Coronary artery (tissue), 2 donors: ENCODE results near the gene TWNK.

Experiments
- DNase-seq: peaks from one replicate; pipeline ENCODE4 v3.0.0-alpha.2; 2017; ENCODE audit warnings: low spot score
- H3K27ac ChIP-seq, 2 donors: fragments of 200-600 bp; sonication (generic); one replicate each; pipeline ENCODE4 v1.5.1; 2016 to 2019
- H3K4me3 ChIP-seq: fragments of 200-600 bp; sonication (generic); 2 replicates; pipeline ENCODE4 v1.5.1; 2016; ENCODE audit warnings: mild to moderate bottlenecking, moderate library complexity
- TF ChIP-seq, protein P1 (sequence below): fragments of 200-600 bp; sonication (generic); IDR thresholded peaks from one replicate; pipeline ENCODE4 v1.5.1; 2019; ENCODE audit warnings: antibody characterized with exemption

TWNK gene

DNA sequence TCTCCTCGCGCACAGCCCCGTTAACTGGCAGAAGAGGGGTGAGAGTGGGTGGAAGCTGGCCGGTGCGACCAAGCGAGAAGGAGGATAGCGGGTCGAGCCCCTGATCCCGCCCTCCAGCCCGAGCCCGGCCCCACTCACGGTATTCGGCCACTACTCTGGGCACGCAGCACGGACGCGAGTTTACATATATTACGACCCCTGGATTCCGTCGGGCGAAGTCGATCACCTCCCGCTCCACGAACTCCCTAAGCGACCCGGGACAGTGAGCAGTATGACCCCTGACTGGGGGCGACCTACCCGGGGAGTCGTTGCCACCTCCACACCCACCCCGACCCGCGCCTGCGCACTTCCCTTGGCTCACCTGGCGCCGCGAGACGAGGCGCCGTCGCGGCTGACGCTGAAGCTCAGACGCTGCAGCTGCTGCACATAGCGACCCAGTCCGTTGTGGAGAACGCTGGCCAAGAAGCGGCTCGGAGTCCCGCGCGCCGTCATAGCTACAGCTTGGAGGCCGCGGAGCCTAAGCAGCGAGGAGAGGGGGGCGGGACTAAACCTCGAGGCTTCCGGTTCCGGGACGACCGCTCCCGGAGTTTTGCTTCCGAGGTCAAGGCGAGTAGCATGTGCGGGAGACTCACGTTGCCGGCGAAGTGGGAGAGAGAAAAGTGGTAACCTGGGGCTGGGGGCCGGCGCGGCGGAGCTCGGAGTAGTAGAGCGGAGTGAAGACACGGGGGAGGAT lies at the start of gene TWNK, which contains the start of gene MRPL43:
Gene TWNK (plus strand): TSS at position 592 of the 733 bp plus-strand sequence. CDS start 668 bp downstream, outside the sequence.
Gene MRPL43 (minus strand): TSS at position 546 of the 733 bp plus-strand sequence. CDS start 54 bp downstream, at position 492.
- peak within 1 kb of the TSS; percentile 69 to 85 for H3K27ac ChIP-seq

DNA sequence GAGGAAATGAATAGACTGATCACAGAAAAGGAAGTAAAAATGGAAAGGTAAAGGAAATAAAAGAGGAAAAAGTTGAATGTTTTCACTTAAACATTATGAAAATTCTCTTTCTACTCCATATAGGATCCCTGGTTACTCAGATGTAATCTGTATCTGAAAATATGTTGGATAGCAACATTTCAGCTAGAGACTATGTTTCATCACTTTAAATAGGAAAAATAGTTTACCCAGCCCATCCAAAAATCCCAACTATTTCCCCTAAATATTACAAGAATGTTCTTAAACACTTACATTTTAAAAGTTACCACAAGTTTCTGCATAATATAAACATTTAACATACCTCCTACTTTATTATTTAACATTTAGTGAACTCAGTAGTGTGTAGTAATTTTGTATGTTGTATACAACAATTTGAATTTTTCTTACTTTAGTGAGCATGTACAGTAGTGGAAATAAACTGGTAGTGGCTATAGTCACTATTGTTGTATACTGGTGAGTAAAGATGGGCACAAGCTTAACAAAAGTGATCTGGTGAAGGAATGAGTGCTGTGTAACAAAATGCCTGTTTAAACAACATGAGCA lies 47.5 kb upstream of the TWNK start:
- TF ChIP-seq, protein P1, sequence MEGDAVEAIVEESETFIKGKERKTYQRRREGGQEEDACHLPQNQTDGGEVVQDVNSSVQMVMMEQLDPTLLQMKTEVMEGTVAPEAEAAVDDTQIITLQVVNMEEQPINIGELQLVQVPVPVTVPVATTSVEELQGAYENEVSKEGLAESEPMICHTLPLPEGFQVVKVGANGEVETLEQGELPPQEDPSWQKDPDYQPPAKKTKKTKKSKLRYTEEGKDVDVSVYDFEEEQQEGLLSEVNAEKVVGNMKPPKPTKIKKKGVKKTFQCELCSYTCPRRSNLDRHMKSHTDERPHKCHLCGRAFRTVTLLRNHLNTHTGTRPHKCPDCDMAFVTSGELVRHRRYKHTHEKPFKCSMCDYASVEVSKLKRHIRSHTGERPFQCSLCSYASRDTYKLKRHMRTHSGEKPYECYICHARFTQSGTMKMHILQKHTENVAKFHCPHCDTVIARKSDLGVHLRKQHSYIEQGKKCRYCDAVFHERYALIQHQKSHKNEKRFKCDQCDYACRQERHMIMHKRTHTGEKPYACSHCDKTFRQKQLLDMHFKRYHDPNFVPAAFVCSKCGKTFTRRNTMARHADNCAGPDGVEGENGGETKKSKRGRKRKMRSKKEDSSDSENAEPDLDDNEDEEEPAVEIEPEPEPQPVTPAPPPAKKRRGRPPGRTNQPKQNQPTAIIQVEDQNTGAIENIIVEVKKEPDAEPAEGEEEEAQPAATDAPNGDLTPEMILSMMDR, result no peak
- DNase-seq, result no peak
- Histone ChIP-seq H3K4me3 (no peak overlapping the region), H3K27ac (no peak overlapping the region)

More for the DNA sequence above, at the start of gene TWNK, which contains the start of gene MRPL43:
- TF ChIP-seq, protein P1, result no peak
- peak within 1 kb of the TSS; percentile 98 for H3K4me3 ChIP-seq
- DNase-seq, result peak; percentile 89

DNA sequence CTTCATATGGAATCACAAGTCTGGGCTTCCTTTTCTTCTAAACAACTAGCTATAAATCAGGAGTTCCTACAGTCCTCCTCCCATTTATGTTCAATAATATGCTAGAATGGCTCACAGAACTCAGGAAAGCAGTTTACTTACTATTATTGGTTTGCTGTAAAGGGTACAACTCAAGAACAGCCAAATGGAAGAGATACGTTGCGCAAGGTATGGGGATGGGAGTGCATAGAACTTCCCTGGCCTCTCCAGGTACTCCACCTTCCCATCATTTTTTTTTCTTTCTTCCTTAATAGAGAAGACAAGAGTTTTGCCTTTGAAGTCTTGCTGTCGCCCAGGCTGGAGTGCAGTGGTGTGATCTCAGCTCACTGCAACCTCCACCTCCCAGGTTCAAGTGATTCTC lies 45.1 kb upstream of the TWNK start:
- TF ChIP-seq, protein P1, result no peak
- Histone ChIP-seq H3K4me3 (no peak overlapping the region), H3K27ac (no peak overlapping the region)
- DNase-seq, result no peak

- DNase-seq, result no peak
- Histone ChIP-seq H3K27ac (no peak overlapping the region), H3K4me3 (no peak overlapping the region)
- TF ChIP-seq, protein P1, result no peak
Measured at GRCh38 chr10:100943508-100943907, 43.8 kb upstream of the TWNK start.

GRCh38 chr10:100945754-100946153 lies 41.6 kb upstream of the TWNK start:
- TF ChIP-seq, protein P1, result no peak
- H3K27ac ChIP-seq, result no peak overlapping the region
- no peak overlapping the region for H3K4me3 ChIP-seq
- no peak for DNase-seq

GRCh38 chr10:100948916-100949315 lies 38.4 kb upstream of the TWNK start:
- TF ChIP-seq, protein P1, result no peak
- no peak for DNase-seq
- Histone ChIP-seq H3K4me3 (no peak overlapping the region), H3K27ac (no peak overlapping the region)

GRCh38 chr10:100960251-100960650 lies 27.1 kb upstream of the TWNK start:
- no peak for DNase-seq
- Histone ChIP-seq H3K4me3 (no peak overlapping the region), H3K27ac (no peak overlapping the region)
- TF ChIP-seq, protein P1, result no peak
